NCI-H524 (cell line): ENCODE data around the gene MRAP2.

Experiments
- DNase-seq, 2 experiments: peaks; one replicate each; lab custom pipeline; 2025; lab: John Stamatoyannopoulos, UW

The MRAP2 gene

GRCh38 chr6:84033523-84034451 lies at the start of gene MRAP2:
TSS of gene MRAP2 (plus strand) at chr6:84033772. CDS start at chr6:84055319, 21,547 bp downstream.
- DNase-seq, result peak; percentile 20 to 32

GRCh38 chr6:83984411-83984810 lies 49.2 kb upstream of the MRAP2 start:
- DNase-seq, result no peak

GRCh38 chr6:83985308-83985713 lies 48.3 kb upstream of the MRAP2 start:
- no peak for DNase-seq

- DNase-seq, result no peak
Observed at GRCh38 chr6:83985715-83986114, 47.9 kb upstream of the MRAP2 start.

GRCh38 chr6:83998021-83998584 lies 35.5 kb upstream of the MRAP2 start:
- DNase-seq, result no peak

- DNase-seq, result no peak
Observed at GRCh38 chr6:84001119-84001518, 32.5 kb upstream of the MRAP2 start.

- no peak for DNase-seq
Observed at GRCh38 chr6:84002226-84002625, 31.3 kb upstream of the MRAP2 start.

GRCh38 chr6:84003131-84003530 lies 30.4 kb upstream of the MRAP2 start:
- peak in 1 of 2 experiments; percentile 40 for DNase-seq

- DNase-seq, result no peak
Observed at GRCh38 chr6:84003654-84004053, 29.9 kb upstream of the MRAP2 start.

GRCh38 chr6:84007871-84008270 lies 25.7 kb upstream of the MRAP2 start:
- peak in 1 of 2 experiments; percentile 7 for DNase-seq

GRCh38 chr6:84013354-84013753 lies 20.2 kb upstream of the MRAP2 start:
- no peak for DNase-seq

GRCh38 chr6:84013931-84014330 lies 19.6 kb upstream of the MRAP2 start:
- DNase-seq, result no peak

GRCh38 chr6:84016029-84016428 lies 17.5 kb upstream of the MRAP2 start:
- DNase-seq, result no peak

- no peak for DNase-seq
Observed at GRCh38 chr6:84017709-84018452, 15.7 kb upstream of the MRAP2 start.

- DNase-seq, result peak; percentile 53 to 77
Observed at GRCh38 chr6:84018453-84019061, 15.0 kb upstream of the MRAP2 start.

GRCh38 chr6:84019141-84019841 lies 14.3 kb upstream of the MRAP2 start:
- DNase-seq, result peak; percentile 29 to 85

- no peak for DNase-seq
Observed at GRCh38 chr6:84019842-84020211, 13.7 kb upstream of the MRAP2 start.

GRCh38 chr6:84021625-84022024 lies 11.9 kb upstream of the MRAP2 start:
- DNase-seq, result no peak

- no peak for DNase-seq
Observed at GRCh38 chr6:84026721-84027164, 6.8 kb upstream of the MRAP2 start.

GRCh38 chr6:84027340-84028181 lies 6.0 kb upstream of the MRAP2 start:
- DNase-seq, result peak in 1 of 2 experiments; percentile 6

GRCh38 chr6:84028350-84028749 lies 5.2 kb upstream of the MRAP2 start:
- DNase-seq, result no peak
